DND-41 (cell line): Measurements from ENCODE around the gene DIDO1.
A peak's percentile ranks its signal among the peaks of the same experiment; 100 is the strongest.

ENCODE experiments used
- ATAC-seq: fragments of 200-7000 bp; cut with Tn5 transposase; 3 replicates; pipeline ENCODE4 v1.9.1; 2021; ENCODE audit warnings: low read depth; ENCODE audit not compliant: insufficient read depth
- DNase-seq: peaks from one replicate; pipeline ENCODE4 v3.0.0-alpha.2; 2020
- H2AFZ ChIP-seq: 2 replicates; pipeline ENCODE4 v1.6.0; 2012; ENCODE audit warnings: low read depth, low read length
- H3K27ac ChIP-seq: 2 replicates; pipeline ENCODE4 v1.5.1; 2012; ENCODE audit warnings: low read length, inconsistent platforms
- H3K27me3 ChIP-seq: fragments of 200-600 bp; sonication (generic); 2 replicates; pipeline ENCODE4 v1.6.0; 2012; ENCODE audit warnings: low read length, mild to moderate bottlenecking, inconsistent platforms; ENCODE audit not compliant: insufficient read depth, poor library complexity
- H3K36me3 ChIP-seq: 2 replicates; pipeline ENCODE4 v1.5.1; 2012; ENCODE audit warnings: low read length, inconsistent platforms; ENCODE audit not compliant: insufficient read depth
- H3K4me1 ChIP-seq: 2 replicates; pipeline ENCODE4 v1.5.1; 2012; ENCODE audit warnings: mild to moderate bottlenecking, low read length; ENCODE audit not compliant: insufficient read depth
- H3K4me2 ChIP-seq: 2 replicates; pipeline ENCODE4 v1.6.0; 2012; ENCODE audit warnings: mild to moderate bottlenecking, moderate library complexity, low read length, inconsistent platforms; ENCODE audit not compliant: insufficient read depth
- H3K4me3 ChIP-seq, 2 experiments: fragments of 200-600 bp in 1 of 2; shearing (Covaris generic) in 1 of 2; 2 replicates each; pipeline ENCODE4 v1.5.1; 2012 to 2016; ENCODE audit warnings: inconsistent platforms in 2 of 2, low read length in 2 of 2, mild to moderate bottlenecking in 2 of 2, low read depth in 1 of 2, moderate library complexity in 1 of 2
- H3K79me2 ChIP-seq: 2 replicates; pipeline ENCODE4 v1.6.0; 2012; ENCODE audit warnings: low read length, inconsistent platforms; ENCODE audit not compliant: insufficient read depth
- H3K9ac ChIP-seq: 2 replicates; pipeline ENCODE4 v1.6.0; 2012; ENCODE audit warnings: low read depth, mild to moderate bottlenecking, inconsistent platforms, low read length, moderate library complexity
- H3K9me3 ChIP-seq: 2 replicates; pipeline ENCODE4 v1.5.1; 2012; ENCODE audit warnings: low read length, moderate library complexity, mild to moderate bottlenecking, inconsistent platforms; ENCODE audit not compliant: insufficient read depth, severe bottlenecking
- H4K20me1 ChIP-seq: 2 replicates; pipeline ENCODE4 v1.6.0; 2012; ENCODE audit warnings: low read length; ENCODE audit not compliant: insufficient read depth
- EZH2 ChIP-seq: IDR thresholded peaks from 3 replicates; pipeline ENCODE4 v1.6.1; 2012; ENCODE audit warnings: borderline replicate concordance, low read depth, mild to moderate bottlenecking, moderate library complexity, low read length, inconsistent platforms; ENCODE audit not compliant: severe bottlenecking
- TF ChIP-seq, protein P1 (sequence below): IDR thresholded peaks from 2 replicates; pipeline ENCODE4 v1.5.1; 2012; ENCODE audit warnings: borderline replicate concordance, low read length, moderate library complexity, mild to moderate bottlenecking; ENCODE audit not compliant: poor library complexity, severe bottlenecking; ENCODE audit errors: extremely low read depth

Gene DIDO1

DNA sequence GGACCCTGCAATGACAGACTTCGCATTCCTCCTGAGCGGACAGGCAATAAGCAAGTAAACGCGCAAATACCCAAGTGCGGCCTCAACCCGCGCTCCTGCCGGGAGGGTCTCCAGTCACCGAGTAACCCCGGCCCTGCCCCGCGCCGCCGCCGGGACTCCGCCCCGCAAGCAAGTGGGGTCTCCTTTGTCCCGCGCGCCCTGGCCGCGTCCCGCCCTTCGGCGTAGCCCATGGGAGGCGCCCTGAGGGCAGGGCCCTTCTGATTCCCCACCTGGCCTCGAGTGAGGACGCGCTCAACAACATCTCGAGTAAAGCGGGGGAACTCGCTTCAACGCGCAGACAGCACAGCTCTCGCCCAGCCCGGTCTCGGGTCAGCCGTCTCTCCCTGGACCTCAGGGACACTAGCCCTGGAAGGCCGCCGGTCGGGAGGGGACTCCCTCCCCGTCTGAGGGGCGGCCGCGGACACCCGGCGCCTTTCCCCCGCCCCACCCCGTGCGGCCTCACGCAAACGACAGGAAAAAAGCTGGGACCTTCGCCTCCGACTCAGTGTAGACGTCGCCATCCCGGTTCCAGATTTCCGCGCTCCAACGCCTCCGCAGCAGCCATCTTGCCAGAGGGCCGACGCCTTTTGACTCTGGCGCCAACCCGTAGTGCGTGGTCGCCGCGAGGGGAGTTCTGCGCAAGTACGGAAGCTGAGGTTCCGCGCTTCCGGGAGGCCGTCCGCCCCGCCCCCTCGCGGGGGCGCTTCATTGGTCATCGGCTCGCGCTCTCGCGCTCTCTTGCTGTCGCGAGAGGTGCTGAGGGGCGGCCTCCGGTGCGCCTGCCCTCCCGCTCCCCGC, 11.2 kb upstream of the DIDO1 start:
- H3K9ac ChIP-seq, result peak overlapping the region; percentile 95
- peak overlapping the region; percentile 85 for H2AFZ ChIP-seq
- DNase-seq (peak; percentile 99), ATAC-seq (peak; percentile 86)
- TF ChIP-seq, protein P1, sequence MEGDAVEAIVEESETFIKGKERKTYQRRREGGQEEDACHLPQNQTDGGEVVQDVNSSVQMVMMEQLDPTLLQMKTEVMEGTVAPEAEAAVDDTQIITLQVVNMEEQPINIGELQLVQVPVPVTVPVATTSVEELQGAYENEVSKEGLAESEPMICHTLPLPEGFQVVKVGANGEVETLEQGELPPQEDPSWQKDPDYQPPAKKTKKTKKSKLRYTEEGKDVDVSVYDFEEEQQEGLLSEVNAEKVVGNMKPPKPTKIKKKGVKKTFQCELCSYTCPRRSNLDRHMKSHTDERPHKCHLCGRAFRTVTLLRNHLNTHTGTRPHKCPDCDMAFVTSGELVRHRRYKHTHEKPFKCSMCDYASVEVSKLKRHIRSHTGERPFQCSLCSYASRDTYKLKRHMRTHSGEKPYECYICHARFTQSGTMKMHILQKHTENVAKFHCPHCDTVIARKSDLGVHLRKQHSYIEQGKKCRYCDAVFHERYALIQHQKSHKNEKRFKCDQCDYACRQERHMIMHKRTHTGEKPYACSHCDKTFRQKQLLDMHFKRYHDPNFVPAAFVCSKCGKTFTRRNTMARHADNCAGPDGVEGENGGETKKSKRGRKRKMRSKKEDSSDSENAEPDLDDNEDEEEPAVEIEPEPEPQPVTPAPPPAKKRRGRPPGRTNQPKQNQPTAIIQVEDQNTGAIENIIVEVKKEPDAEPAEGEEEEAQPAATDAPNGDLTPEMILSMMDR, result no peak
- TF ChIP-seq EZH2, result no peak
- peak overlapping the region; percentile 91 for H3K27ac ChIP-seq
- H3K36me3 ChIP-seq, result peaks cover 68% of the 10 kb centered on the region
- peak overlapping the region; percentile 73 to 90 for H3K4me3 ChIP-seq
- H4K20me1 ChIP-seq, result peaks cover 65% of the 10 kb centered on the region
- H3K4me1 ChIP-seq, result peaks cover 64% of the 10 kb centered on the region
- H3K4me2 ChIP-seq, result peak overlapping the region; percentile 81
- H3K9me3 ChIP-seq, result no peaks in the 10 kb centered on the region
- peaks cover 98% of the 10 kb centered on the region for H3K79me2 ChIP-seq
- no peaks in the 10 kb centered on the region for H3K27me3 ChIP-seq

DNA sequence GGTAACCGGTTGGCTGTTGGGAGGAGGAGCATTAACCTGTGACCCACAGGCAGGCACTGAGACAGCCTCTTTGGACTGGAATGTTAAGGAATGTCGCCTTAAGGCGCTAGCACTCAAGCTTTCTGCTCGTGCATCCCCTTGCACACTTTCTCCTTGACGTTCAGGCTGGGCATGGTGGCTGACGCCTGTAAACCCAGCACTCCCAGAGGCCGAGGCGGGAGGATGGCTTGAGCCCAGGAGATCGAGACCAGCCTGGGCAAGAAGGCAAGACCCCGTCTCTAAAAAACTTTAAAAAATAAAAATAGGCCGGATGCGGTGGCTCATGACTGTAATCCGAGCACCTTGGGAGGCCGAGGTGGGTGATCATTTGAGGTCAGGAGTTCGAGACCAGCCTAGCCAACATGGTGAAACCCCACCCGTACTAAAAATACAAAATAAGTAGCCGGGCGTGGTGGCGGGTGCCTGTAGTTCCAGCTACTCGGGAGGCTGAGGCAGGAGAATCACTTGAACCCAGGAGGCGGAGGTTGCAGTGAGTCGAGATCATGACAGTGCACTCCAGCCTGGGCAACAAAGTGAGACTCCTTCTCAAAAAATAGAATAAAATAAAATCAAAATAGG, 9.8 kb upstream of the DIDO1 start:
- DNase-seq, result no peak
- peaks cover 71% of the 10 kb centered on the region for H3K4me1 ChIP-seq
- no peaks in the 10 kb centered on the region for H3K9me3 ChIP-seq
- H3K36me3 ChIP-seq, result peaks cover 61% of the 10 kb centered on the region
- H3K4me2 ChIP-seq, result peak overlapping the region; percentile 81
- H2AFZ ChIP-seq, result no peak overlapping the region
- H3K27ac ChIP-seq, result peak overlapping the region; percentile 40; the same call in 1 of the 2 replicates
- H4K20me1 ChIP-seq, result peaks cover 70% of the 10 kb centered on the region
- H3K27me3 ChIP-seq, result no peaks in the 10 kb centered on the region
- no peak for ATAC-seq
- H3K4me3 ChIP-seq, result peak overlapping the region; percentile 73 to 83; a peak in 3 of 4 replicates
- TF ChIP-seq, protein P1, result no peak
- no peak for TF ChIP-seq EZH2
- peak overlapping the region; percentile 95 for H3K9ac ChIP-seq
- peaks cover 98% of the 10 kb centered on the region for H3K79me2 ChIP-seq

DNA sequence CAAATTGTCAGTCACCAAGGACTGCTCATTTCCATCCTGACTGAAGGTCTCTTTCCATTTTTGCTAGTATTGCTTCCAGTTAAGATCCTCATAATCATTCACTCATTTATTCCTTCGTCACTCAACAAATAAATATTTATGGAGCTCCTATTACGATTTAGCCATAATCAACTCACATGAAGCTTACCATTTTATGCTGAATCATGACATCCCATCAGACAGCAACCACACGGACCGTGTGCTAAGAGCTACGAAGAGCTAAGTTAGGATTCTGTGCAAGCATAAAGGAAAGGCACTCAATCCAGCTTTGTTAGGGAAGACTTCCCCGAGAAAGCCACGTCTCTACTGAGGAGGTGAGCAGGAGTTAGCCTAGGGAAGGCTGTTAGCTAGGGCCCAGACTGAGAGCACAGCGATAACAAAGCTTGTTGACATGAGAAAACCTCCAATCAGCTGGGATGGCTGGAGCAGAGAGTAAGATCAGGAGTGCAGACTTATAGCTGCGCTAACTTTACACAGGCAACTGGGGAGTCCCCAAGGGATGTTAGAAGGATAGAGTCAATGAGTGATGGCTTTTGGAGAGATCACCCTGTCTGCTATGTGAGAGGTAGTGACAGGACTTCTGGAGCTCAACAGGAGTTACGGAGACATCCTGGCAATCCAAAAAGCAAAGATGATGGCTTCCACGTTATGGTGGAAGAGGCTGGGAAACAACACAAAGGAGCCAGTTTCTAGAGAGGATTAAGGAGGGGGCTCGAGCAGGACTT, 9.1 kb upstream of the DIDO1 start:
- no peak for DNase-seq
- TF ChIP-seq EZH2, result no peak
- TF ChIP-seq, protein P1, result no peak
- H3K9ac ChIP-seq, result peak overlapping the region; percentile 95
- H4K20me1 ChIP-seq, result peaks cover 73% of the 10 kb centered on the region
- no peaks in the 10 kb centered on the region for H3K27me3 ChIP-seq
- H2AFZ ChIP-seq, result no peak overlapping the region
- peaks cover 71% of the 10 kb centered on the region for H3K4me1 ChIP-seq
- peaks cover 58% of the 10 kb centered on the region for H3K36me3 ChIP-seq
- peak overlapping the region in 1 of 2 experiments; percentile 83; a peak in 2 of 4 replicates for H3K4me3 ChIP-seq
- peak overlapping the region; percentile 40 for H3K27ac ChIP-seq
- H3K79me2 ChIP-seq, result peaks cover 98% of the 10 kb centered on the region
- no peaks in the 10 kb centered on the region for H3K9me3 ChIP-seq
- H3K4me2 ChIP-seq, result peak overlapping the region; percentile 81
- ATAC-seq, result no peak
